ENCODE data around the gene LRBA.

DNA sequence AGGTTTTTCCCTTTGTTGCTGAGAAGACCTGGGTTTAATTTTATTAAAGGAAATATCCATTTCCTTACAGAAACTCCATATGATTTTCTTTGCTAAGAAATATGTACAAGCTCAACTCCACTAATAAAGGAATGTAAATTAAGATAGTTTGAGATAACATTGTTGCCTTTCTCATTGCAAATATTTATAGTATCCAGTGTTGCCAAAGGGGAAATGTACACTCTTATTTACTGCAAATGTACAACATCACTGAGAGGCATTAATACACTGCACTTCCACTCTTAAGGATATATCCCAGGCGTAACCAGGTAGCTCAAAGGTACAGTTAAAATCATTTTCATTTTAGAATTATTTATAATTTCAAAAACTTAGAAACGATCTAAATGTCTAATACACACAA is 7.5 kb upstream of the LRBA start:
- no peak for TF ChIP-seq CTCF (IDR thresholded peaks at IDR 0.05)
- TF ChIP-seq EP300 (IDR thresholded peaks at IDR 0.05), result no peak
- no peak for TF ChIP-seq POLR2A (IDR thresholded peaks at IDR 0.05)

All from ovary (tissue), 3 donors.